VCaP (cell line): ENCODE data around the gene MACROD2.

ENCODE experiments used
- H3K27ac ChIP-seq: fragments of 450-650 bp; 2 replicates; pipeline ENCODE4 v1.5.1; 2017
- TF ChIP-seq, protein P1 (sequence below): fragments of 450-650 bp; conservative IDR thresholded peaks from 2 replicates; pipeline ENCODE4 v1.5.1; 2017; ENCODE audit warnings: mild to moderate bottlenecking, moderate library complexity

Gene MACROD2

DNA sequence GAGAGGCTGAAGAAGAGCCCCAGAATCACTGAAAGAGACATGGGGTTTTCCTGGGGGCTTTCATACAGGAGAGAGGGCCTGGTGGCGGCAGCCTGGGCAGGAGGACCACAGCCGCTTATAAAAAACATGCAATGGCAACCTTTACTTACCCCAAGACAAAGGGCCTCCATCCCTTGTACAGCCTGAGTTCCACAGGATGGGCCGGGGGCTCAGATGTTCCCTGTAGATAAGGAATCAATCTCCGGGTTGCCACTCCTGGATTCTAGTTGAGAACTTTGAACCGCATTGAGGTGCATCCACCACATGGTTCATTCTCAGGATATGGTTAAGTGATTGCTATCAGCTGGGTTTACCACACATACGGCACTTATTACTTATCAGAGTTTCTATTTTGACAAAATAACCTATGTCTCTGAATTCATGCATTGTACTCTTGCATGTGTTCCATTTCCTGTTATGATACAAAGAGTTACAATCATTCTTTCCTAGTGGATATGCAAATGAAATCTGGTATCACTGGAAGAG, 1900.3 kb downstream of the MACROD2 start:
- no peak overlapping the region for H3K27ac ChIP-seq
- TF ChIP-seq, protein P1, sequence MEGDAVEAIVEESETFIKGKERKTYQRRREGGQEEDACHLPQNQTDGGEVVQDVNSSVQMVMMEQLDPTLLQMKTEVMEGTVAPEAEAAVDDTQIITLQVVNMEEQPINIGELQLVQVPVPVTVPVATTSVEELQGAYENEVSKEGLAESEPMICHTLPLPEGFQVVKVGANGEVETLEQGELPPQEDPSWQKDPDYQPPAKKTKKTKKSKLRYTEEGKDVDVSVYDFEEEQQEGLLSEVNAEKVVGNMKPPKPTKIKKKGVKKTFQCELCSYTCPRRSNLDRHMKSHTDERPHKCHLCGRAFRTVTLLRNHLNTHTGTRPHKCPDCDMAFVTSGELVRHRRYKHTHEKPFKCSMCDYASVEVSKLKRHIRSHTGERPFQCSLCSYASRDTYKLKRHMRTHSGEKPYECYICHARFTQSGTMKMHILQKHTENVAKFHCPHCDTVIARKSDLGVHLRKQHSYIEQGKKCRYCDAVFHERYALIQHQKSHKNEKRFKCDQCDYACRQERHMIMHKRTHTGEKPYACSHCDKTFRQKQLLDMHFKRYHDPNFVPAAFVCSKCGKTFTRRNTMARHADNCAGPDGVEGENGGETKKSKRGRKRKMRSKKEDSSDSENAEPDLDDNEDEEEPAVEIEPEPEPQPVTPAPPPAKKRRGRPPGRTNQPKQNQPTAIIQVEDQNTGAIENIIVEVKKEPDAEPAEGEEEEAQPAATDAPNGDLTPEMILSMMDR, result no peak

DNA sequence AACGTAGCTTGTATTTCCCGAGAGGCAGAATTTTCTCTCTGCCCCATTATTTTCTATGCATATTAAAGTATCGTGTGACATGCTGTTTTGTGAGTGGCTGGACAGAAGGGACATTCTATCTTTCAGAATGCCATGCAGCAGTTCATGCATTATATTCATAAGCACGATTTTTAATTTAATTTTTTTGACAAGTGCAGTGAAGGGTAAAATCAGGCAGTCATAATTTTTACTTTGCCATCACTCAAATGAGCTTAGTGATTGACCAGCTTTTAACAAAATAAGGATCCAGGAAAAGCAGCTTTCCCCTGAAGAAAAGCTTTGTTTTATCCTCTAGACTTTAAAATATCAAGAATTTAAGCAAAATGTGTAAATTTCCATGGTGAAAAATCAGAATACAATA, 1904.7 kb downstream of the MACROD2 start:
- TF ChIP-seq, protein P1, result no peak
- no peak overlapping the region for H3K27ac ChIP-seq

DNA sequence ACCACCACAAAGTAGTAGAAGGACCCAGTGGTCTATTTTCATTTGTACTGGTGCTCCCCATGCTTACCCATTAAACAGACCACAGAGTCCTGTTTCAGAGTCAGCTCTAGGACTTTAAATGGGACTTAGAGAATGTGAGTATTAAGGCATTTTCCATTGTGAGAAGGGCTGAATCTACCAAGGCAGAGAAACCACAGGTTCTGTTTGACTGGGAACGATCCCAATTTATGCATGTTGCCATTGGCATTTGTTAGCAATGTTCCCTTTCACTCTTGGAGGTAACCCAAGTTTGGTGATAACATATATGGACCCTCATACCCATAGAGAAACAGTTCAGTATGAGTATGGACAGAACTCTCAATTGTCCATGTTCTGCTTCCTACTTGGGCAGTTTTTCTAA, 1905.1 kb downstream of the MACROD2 start:
- H3K27ac ChIP-seq, result no peak overlapping the region
- TF ChIP-seq, protein P1, result no peak

DNA sequence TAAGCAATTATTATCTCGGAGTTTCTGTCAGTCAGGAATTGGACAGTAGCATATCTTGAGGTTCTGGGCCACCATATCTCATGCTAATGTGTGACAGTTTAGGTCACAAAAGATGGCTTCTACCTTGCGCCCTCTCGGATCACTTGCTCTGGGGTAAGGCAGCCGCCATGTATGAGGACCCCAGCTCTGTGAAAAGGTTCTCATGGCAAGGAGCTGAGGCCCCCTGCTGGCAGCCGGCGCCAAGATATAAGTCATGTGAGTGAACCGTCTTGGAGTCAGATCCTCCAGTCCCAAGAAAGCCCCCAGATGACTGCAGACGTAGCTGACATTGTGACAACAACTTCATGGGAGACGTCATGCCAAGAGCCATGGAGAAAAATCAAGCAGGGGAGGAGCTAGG, 1907.2 kb downstream of the MACROD2 start:
- no peak overlapping the region for H3K27ac ChIP-seq
- TF ChIP-seq, protein P1, result peak; percentile 64

DNA sequence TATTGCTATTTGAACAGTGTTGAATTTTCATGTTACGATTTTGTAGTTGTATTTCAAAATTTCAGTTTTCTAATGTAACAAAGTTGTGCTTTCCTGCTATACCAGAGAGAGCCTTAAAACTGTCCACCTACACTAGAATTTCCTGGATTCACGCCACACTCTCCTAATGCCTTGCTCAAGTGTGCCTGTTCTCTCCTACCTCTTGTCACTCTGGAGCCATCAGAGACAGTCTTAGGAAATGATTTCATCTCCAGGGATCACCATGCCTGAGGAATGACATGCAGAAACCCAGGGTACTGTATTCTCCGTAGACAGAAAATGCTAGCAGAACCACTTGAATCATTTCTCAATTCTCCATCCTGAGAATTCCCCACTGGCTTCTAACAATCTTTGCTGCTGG, 1910.3 kb downstream of the MACROD2 start:
- no peak overlapping the region for H3K27ac ChIP-seq

DNA sequence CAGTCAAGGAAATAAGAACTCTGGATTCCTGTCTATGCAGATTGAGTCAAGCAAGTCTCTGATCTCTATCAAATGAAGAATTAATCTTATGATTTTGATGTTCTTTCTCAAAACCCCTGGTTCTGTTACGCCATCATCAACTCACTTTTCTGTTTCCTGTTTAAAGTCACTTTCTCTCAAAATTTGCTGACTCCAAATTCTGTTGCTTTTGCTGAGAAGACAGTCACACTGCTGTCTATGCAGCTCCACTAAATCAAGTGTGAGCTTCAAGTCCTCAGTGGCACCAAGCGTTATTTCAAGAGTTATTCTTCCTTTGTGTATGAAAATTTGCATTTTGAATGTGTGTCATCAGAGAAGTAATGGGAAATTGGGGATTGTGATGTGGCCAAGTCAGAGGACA, 1914.7 kb downstream of the MACROD2 start:
- no peak overlapping the region for H3K27ac ChIP-seq
- TF ChIP-seq, protein P1, result no peak

More for the DNA sequence above, 1910.3 kb downstream of the MACROD2 start:
- TF ChIP-seq, protein P1, result no peak

DNA sequence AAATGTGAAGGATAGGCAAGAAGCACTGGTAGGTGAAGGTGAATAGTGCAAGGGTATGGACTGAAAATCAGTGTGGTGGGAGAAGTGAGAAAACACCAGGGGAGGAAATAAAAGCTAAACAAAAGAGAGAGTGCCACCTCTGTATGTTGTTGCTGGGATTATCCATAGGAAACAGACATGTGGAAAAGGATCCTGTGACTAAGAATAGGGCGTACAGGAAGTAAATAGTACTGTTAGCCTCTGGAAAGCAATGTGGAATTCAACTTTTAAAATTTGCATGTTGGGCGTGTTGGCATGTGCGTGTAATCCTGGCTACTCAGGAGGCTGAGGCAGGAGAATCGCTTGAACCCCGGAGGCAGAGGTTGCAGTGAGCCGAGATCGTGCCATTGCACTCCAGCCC, 1916.3 kb downstream of the MACROD2 start:
- TF ChIP-seq, protein P1, result no peak
- H3K27ac ChIP-seq, result no peak overlapping the region
